IMR-90 (cell line): ENCODE data around the gene EBF3.

Experiments
- BHLHE40 ChIP-seq: fragments of 150-350 bp; IDR thresholded peaks from 2 replicates; pipeline ENCODE4 v1.6.1; 2016; ENCODE audit warnings: mild to moderate bottlenecking, low read depth, low read length
- CEBPB ChIP-seq: IDR thresholded peaks from 2 replicates; pipeline ENCODE4 v1.6.1; 2012; ENCODE audit warnings: low read depth, low read length, improper control_type of control experiment
- CHD1 ChIP-seq: IDR thresholded peaks from 2 replicates; pipeline ENCODE4 v1.6.1; 2012; ENCODE audit warnings: low read depth, low read length, improper control_type of control experiment
- CTCF ChIP-seq: conservative IDR thresholded peaks from 2 replicates; pipeline ENCODE4 v1.5.1; 2012; ENCODE audit warnings: mild to moderate bottlenecking, low read depth, low read length, improper control_type of control experiment
- MAFK ChIP-seq: IDR thresholded peaks from 2 replicates; pipeline ENCODE4 v1.6.1; 2012; ENCODE audit warnings: low read depth, low read length, improper control_type of control experiment
- MAZ ChIP-seq: IDR thresholded peaks from 2 replicates; pipeline ENCODE4 v1.6.1; 2012; ENCODE audit warnings: low read depth, mild to moderate bottlenecking, low read length, improper control_type of control experiment, moderate library complexity, borderline replicate concordance
- MXI1 ChIP-seq: IDR thresholded peaks from 2 replicates; pipeline ENCODE4 v1.6.1; 2012; ENCODE audit warnings: low read depth, mild to moderate bottlenecking, low read length, moderate library complexity, borderline replicate concordance
- NFE2L2 ChIP-seq: fragments of 150-350 bp; IDR thresholded peaks from 2 replicates; pipeline ENCODE4 v1.6.1; 2016; ENCODE audit warnings: low read depth, mild to moderate bottlenecking, low read length
- POLR2A ChIP-seq: IDR thresholded peaks from 2 replicates; pipeline ENCODE4 v1.6.1; 2012; ENCODE audit warnings: mild to moderate bottlenecking, low read depth, low read length
- RAD21 ChIP-seq: IDR thresholded peaks from 2 replicates; pipeline ENCODE4 v1.6.1; 2012; ENCODE audit warnings: low read length, improper control_type of control experiment
- RCOR1 ChIP-seq: IDR thresholded peaks from 2 replicates; pipeline ENCODE4 v1.6.1; 2012; ENCODE audit warnings: mild to moderate bottlenecking, low read length, improper control_type of control experiment; ENCODE audit not compliant: insufficient replicate concordance
- RFX5 ChIP-seq: IDR thresholded peaks from 2 replicates; pipeline ENCODE4 v1.8.0; 2012; ENCODE audit warnings: low read depth, mild to moderate bottlenecking, low read length, moderate library complexity
- SMC3 ChIP-seq: fragments of 150-350 bp; IDR thresholded peaks from 2 replicates; pipeline ENCODE4 v1.6.1; 2016; ENCODE audit warnings: low read depth, mild to moderate bottlenecking, antibody characterized with exemption, low read length, moderate library complexity
- USF2 ChIP-seq: fragments of 150-350 bp; IDR thresholded peaks from 2 replicates; pipeline ENCODE4 v1.6.1; 2017; ENCODE audit warnings: mild to moderate bottlenecking, antibody characterized with exemption, low read length, low read depth

- TF ChIP-seq CTCF: no peak
- no peak for TF ChIP-seq SMC3
- no peak for TF ChIP-seq RFX5
- no peak for TF ChIP-seq RAD21
- TF ChIP-seq POLR2A: no peak
- TF ChIP-seq BHLHE40: no peak
- TF ChIP-seq MAFK: no peak
- TF ChIP-seq RCOR1: no peak
- TF ChIP-seq CEBPB: no peak
- TF ChIP-seq MXI1: no peak
- no peak for TF ChIP-seq USF2
- no peak for TF ChIP-seq MAZ
- no peak for TF ChIP-seq CHD1
- no peak for TF ChIP-seq NFE2L2
Observed at GRCh38 chr10:129792864-129793263, 171.2 kb downstream of the EBF3 start.
